HL-60 (cell line): ENCODE results near the gene PRR11.

Source experiments
- GABPA ChIP-seq: IDR thresholded peaks from 2 replicates; pipeline ENCODE4 v1.6.1; 2012; ENCODE audit warnings: low read depth
- POLR2AphosphoS5 ChIP-seq: IDR thresholded peaks from 2 replicates; pipeline ENCODE4 v1.6.1; 2012; ENCODE audit warnings: low read depth
- SPI1 ChIP-seq: IDR thresholded peaks from 2 replicates; pipeline ENCODE4 v1.6.1; 2012; ENCODE audit warnings: low read depth, mild to moderate bottlenecking, borderline replicate concordance
- TF ChIP-seq, protein P1 (sequence below): IDR thresholded peaks from one replicate; pipeline ENCODE4 v1.5.1; 2011; ENCODE audit warnings: low read length, control low read depth, inconsistent platforms; ENCODE audit not compliant: insufficient read depth
- TF ChIP-seq, protein P2 (sequence below): IDR thresholded peaks from 2 replicates; pipeline ENCODE4 v1.6.1; 2012; ENCODE audit warnings: low read depth; ENCODE audit not compliant: insufficient replicate concordance

DNA sequence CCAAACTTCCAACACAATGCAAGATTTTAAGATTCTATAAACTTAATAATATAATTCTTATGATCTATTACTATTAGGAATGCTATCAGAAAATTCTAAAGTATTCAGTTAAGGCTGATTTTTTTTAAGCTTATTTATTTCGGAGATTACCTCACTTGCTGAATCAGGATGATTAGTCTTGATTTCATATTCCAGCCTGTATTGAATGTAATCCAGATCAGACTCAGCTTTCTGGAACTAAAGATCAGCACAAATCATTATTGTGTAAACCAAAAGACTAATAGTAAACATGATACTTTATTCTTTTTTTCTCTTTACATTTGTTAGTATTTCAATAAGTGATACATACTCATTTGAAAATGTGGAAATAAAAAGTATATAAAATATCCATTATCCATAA is 24.4 kb upstream of the PRR11 start:
- TF ChIP-seq, protein P1, sequence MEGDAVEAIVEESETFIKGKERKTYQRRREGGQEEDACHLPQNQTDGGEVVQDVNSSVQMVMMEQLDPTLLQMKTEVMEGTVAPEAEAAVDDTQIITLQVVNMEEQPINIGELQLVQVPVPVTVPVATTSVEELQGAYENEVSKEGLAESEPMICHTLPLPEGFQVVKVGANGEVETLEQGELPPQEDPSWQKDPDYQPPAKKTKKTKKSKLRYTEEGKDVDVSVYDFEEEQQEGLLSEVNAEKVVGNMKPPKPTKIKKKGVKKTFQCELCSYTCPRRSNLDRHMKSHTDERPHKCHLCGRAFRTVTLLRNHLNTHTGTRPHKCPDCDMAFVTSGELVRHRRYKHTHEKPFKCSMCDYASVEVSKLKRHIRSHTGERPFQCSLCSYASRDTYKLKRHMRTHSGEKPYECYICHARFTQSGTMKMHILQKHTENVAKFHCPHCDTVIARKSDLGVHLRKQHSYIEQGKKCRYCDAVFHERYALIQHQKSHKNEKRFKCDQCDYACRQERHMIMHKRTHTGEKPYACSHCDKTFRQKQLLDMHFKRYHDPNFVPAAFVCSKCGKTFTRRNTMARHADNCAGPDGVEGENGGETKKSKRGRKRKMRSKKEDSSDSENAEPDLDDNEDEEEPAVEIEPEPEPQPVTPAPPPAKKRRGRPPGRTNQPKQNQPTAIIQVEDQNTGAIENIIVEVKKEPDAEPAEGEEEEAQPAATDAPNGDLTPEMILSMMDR: no peak
- TF ChIP-seq POLR2AphosphoS5 (no peak), SPI1 (no peak), GABPA (no peak)
- TF ChIP-seq, protein P2, sequence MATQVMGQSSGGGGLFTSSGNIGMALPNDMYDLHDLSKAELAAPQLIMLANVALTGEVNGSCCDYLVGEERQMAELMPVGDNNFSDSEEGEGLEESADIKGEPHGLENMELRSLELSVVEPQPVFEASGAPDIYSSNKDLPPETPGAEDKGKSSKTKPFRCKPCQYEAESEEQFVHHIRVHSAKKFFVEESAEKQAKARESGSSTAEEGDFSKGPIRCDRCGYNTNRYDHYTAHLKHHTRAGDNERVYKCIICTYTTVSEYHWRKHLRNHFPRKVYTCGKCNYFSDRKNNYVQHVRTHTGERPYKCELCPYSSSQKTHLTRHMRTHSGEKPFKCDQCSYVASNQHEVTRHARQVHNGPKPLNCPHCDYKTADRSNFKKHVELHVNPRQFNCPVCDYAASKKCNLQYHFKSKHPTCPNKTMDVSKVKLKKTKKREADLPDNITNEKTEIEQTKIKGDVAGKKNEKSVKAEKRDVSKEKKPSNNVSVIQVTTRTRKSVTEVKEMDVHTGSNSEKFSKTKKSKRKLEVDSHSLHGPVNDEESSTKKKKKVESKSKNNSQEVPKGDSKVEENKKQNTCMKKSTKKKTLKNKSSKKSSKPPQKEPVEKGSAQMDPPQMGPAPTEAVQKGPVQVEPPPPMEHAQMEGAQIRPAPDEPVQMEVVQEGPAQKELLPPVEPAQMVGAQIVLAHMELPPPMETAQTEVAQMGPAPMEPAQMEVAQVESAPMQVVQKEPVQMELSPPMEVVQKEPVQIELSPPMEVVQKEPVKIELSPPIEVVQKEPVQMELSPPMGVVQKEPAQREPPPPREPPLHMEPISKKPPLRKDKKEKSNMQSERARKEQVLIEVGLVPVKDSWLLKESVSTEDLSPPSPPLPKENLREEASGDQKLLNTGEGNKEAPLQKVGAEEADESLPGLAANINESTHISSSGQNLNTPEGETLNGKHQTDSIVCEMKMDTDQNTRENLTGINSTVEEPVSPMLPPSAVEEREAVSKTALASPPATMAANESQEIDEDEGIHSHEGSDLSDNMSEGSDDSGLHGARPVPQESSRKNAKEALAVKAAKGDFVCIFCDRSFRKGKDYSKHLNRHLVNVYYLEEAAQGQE: no peak
